Liver (tissue), 9 donors: ENCODE measurements around the gene HORMAD2. TPM values are rescaled to one million over a fixed set of nuclear protein-coding genes. Genes with fewer than 3 reads are reported as not detected.

ENCODE experiments used
- DNase-seq: peaks from one replicate; pipeline ENCODE4 v3.0.0-alpha.2; 2017; ENCODE audit warnings: low spot score
- H3K27ac ChIP-seq, 2 donors: one replicate each; pipeline ENCODE4 v1.7.0; 2013; ENCODE audit warnings: inconsistent platforms in 2 of 2, low read length in 2 of 2, control low read depth in 1 of 2, low read depth in 1 of 2, mild to moderate bottlenecking in 1 of 2
- H3K27me3 ChIP-seq, 4 donors: one replicate each; pipeline versions ENCODE4 v1.6.1 to v1.7.0; 2013; ENCODE audit warnings: low read length in 3 of 4, inconsistent platforms in 1 of 4, mild to moderate bottlenecking in 1 of 4, moderate library complexity in 1 of 4; ENCODE audit not compliant: control insufficient read depth in 4 of 4, insufficient read depth in 4 of 4
- H3K36me3 ChIP-seq, 4 donors: one replicate each; pipeline versions ENCODE4 v1.6.1 to v1.7.0; 2013; ENCODE audit warnings: low read length in 3 of 4, mild to moderate bottlenecking in 3 of 4, low read depth in 1 of 4, moderate library complexity in 1 of 4; ENCODE audit not compliant: control insufficient read depth in 4 of 4, insufficient read depth in 3 of 4
- H3K4me1 ChIP-seq, 4 donors: one replicate each; pipeline versions ENCODE4 v1.6.1 to v1.7.0; 2013; ENCODE audit warnings: low read length in 3 of 4, mild to moderate bottlenecking in 3 of 4, moderate library complexity in 1 of 4; ENCODE audit not compliant: control insufficient read depth in 4 of 4, insufficient read depth in 4 of 4
- H3K4me3 ChIP-seq, 3 donors: one replicate each; pipeline versions ENCODE4 v1.6.1 to v1.7.0; 2013; ENCODE audit warnings: low read length in 3 of 3, control low read depth in 1 of 3, low read depth in 1 of 3, mild to moderate bottlenecking in 1 of 3
- H3K9ac ChIP-seq, 2 donors: one replicate each; pipeline ENCODE4 v1.7.0; 2013; ENCODE audit warnings: low read length in 2 of 2, mild to moderate bottlenecking in 2 of 2, moderate library complexity in 2 of 2, control low read depth in 1 of 2, low read depth in 1 of 2
- H3K9me3 ChIP-seq, 4 donors: one replicate each; pipeline versions ENCODE4 v1.6.1 to v1.7.0; 2013; ENCODE audit warnings: low read length in 3 of 4; ENCODE audit not compliant: control insufficient read depth in 4 of 4
- ATF3 ChIP-seq: IDR thresholded peaks from 2 replicates; pipeline ENCODE4 v1.6.1; 2016; ENCODE audit warnings: antibody characterized with exemption
- CTCF ChIP-seq: fragments of 150-350 bp; IDR thresholded peaks from 2 replicates; pipeline ENCODE4 v1.5.1; 2017; ENCODE audit warnings: improper control_type of control experiment, low read depth, low read length; ENCODE audit not compliant: missing input control
- EGR1 ChIP-seq, 2 donors: IDR thresholded peaks; 2 replicates each; pipeline ENCODE4 v1.6.1; 2016 to 2018; ENCODE audit warnings: antibody characterized with exemption in 2 of 2, low read depth in 2 of 2
- FOXA1 ChIP-seq: IDR thresholded peaks from 2 replicates; pipeline ENCODE4 v1.6.1; 2016; ENCODE audit warnings: antibody characterized with exemption
- FOXA2 ChIP-seq: IDR thresholded peaks from 2 replicates; pipeline ENCODE4 v1.6.1; 2016; ENCODE audit warnings: antibody characterized with exemption
- GABPA ChIP-seq, 2 donors: IDR thresholded peaks in 1 of 2; conservative IDR thresholded peaks in 1 of 2; 2 replicates each; pipeline ENCODE4 v1.6.1; 2016; ENCODE audit warnings: antibody characterized with exemption in 2 of 2, mild to moderate bottlenecking in 1 of 2, moderate library complexity in 1 of 2
- HNF4A ChIP-seq, 2 donors: conservative IDR thresholded peaks; 2 replicates each; pipeline ENCODE4 v1.6.1; 2016; ENCODE audit warnings: antibody characterized with exemption in 2 of 2, mild to moderate bottlenecking in 2 of 2
- HNF4G ChIP-seq: IDR thresholded peaks from 2 replicates; pipeline ENCODE4 v1.6.1; 2016; ENCODE audit warnings: antibody characterized with exemption
- JUND ChIP-seq, 2 donors: IDR thresholded peaks; 2 replicates each; pipeline ENCODE4 v1.6.1; 2016; ENCODE audit warnings: antibody characterized with exemption in 2 of 2
- MAX ChIP-seq: IDR thresholded peaks from 2 replicates; pipeline ENCODE4 v1.6.1; 2016; ENCODE audit warnings: antibody characterized with exemption
- NR2F2 ChIP-seq: IDR thresholded peaks from 2 replicates; pipeline ENCODE4 v1.6.1; 2016; ENCODE audit warnings: antibody characterized with exemption
- REST ChIP-seq: IDR thresholded peaks from 2 replicates; pipeline ENCODE4 v1.6.1; 2016; ENCODE audit warnings: antibody characterized with exemption, mild to moderate bottlenecking
- RXRA ChIP-seq, 2 donors: IDR thresholded peaks; 2 replicates each; pipeline ENCODE4 v1.6.1; 2017 to 2018; ENCODE audit warnings: antibody characterized with exemption in 2 of 2, mild to moderate bottlenecking in 1 of 2
- SP1 ChIP-seq: IDR thresholded peaks from 2 replicates; pipeline ENCODE4 v1.6.1; 2018; ENCODE audit warnings: antibody characterized with exemption, mild to moderate bottlenecking
- TAF1 ChIP-seq: conservative IDR thresholded peaks from 2 replicates; pipeline ENCODE4 v1.6.1; 2016; ENCODE audit warnings: antibody characterized with exemption, mild to moderate bottlenecking
- YY1 ChIP-seq: IDR thresholded peaks from 2 replicates; pipeline ENCODE4 v1.6.1; 2016; ENCODE audit warnings: antibody characterized with exemption, mild to moderate bottlenecking
- ZBTB33 ChIP-seq: IDR thresholded peaks from 2 replicates; pipeline ENCODE4 v1.6.1; 2016; ENCODE audit warnings: antibody characterized with exemption
- whole genome bisulfite sequencing: extraction: QIAGEN DNeasy Blood & Tissue Kit; methylation state at CpG from one replicate; pipeline ENCODE4 v1.1.7; 2013; 5-methylcytosine and 5-hydroxymethylcytosine counted together
- polyA plus RNA-seq, 2 donors: library from polyadenylated mRNA; stranded (reverse) in 1 of 2; unstranded in 1 of 2; fragments of 200-250 nt in 1 of 2; fragments of >200 nt in 1 of 2; fragmentation: Nextera tagmentation in 1 of 2; extraction: Ambion mirVana in 1 of 2; gene quantifications; one replicate each; pipeline versions ENCODE4 v1.2.1 to v1.2.3, GENCODE V29; 2013 to 2015
- total RNA-seq, 2 donors: library from RNA; depleted of rRNA; stranded (reverse); fragments of >200 nt; gene quantifications; one replicate each; pipeline ENCODE4 v1.2.3, GENCODE V29; 2014
- donor health status: healthy.
- donor health status: healthy.
- donor health status: healthy.
- donor health status: healthy.
- donor health status: healthy.

Gene HORMAD2
- total and polyA plus RNA-seq, 4 donors: 0.44 to 2.8 (median 0.47) TPM; not detected in 1

GRCh38 chr22:30171008-30171407 lies 90.7 kb downstream of the HORMAD2 start:
- no peak overlapping the region for H3K9ac ChIP-seq
- no peak for TF ChIP-seq REST
- TF ChIP-seq SP1: no peak
- no peak for TF ChIP-seq ZBTB33
- no peak for TF ChIP-seq HNF4A (conservative IDR thresholded peaks at IDR 0.05)
- no peak for TF ChIP-seq EGR1 (IDR thresholded peaks at IDR 0.05; ENCODE audit: low read depth in 2 of 2)
- TF ChIP-seq RXRA (IDR thresholded peaks at IDR 0.05): no peak
- no peak for TF ChIP-seq MAX
- no peak for TF ChIP-seq JUND (IDR thresholded peaks at IDR 0.05)
- no peak for TF ChIP-seq YY1
- no peak for TF ChIP-seq FOXA1
- TF ChIP-seq CTCF: no peak
- TF ChIP-seq GABPA (IDR thresholded peaks at IDR 0.05 in 1 of 2, conservative IDR thresholded peaks at IDR 0.05 in 1 of 2): no peak
- no peak for TF ChIP-seq TAF1
- TF ChIP-seq HNF4G: no peak
- no peak for TF ChIP-seq NR2F2
- TF ChIP-seq ATF3: no peak
- no peak for TF ChIP-seq FOXA2
- WGBS: 79% methylated on average over 3 of the region's 3 CpGs
- no peaks in the 10 kb centered on the region for H3K36me3 ChIP-seq
- no peaks in the 10 kb centered on the region for H3K27me3 ChIP-seq
- H3K4me3 ChIP-seq: no peak overlapping the region
- no peaks in the 10 kb centered on the region for H3K9me3 ChIP-seq
- no peaks in the 10 kb centered on the region for H3K4me1 ChIP-seq
- no peak overlapping the region for H3K27ac ChIP-seq
- DNase-seq: no peak
